OCI-LY1 (cell line): ENCODE measurements around the gene UGT1A5.

ENCODE experiments used
- EZH2 ChIP-seq: fragments of 200-600 bp; sonication (generic), shearing (Covaris generic); IDR thresholded peaks from 2 replicates; pipeline ENCODE4 v1.8.0; 2017; ENCODE audit warnings: borderline replicate concordance, mixed run types, mild to moderate bottlenecking, antibody characterized with exemption, low read length, moderate library complexity, mixed read lengths
- TF ChIP-seq, protein P1 (sequence below): fragments of 200-600 bp; sonication (generic), shearing (Covaris generic); IDR thresholded peaks from 2 replicates; pipeline ENCODE4 v1.5.1; 2017; ENCODE audit warnings: mild to moderate bottlenecking, antibody characterized with exemption, low read length, moderate library complexity, mixed read lengths

GRCh38 chr2:233769260-233769659, 56.6 kb downstream of the UGT1A5 start:
- TF ChIP-seq, protein P1, sequence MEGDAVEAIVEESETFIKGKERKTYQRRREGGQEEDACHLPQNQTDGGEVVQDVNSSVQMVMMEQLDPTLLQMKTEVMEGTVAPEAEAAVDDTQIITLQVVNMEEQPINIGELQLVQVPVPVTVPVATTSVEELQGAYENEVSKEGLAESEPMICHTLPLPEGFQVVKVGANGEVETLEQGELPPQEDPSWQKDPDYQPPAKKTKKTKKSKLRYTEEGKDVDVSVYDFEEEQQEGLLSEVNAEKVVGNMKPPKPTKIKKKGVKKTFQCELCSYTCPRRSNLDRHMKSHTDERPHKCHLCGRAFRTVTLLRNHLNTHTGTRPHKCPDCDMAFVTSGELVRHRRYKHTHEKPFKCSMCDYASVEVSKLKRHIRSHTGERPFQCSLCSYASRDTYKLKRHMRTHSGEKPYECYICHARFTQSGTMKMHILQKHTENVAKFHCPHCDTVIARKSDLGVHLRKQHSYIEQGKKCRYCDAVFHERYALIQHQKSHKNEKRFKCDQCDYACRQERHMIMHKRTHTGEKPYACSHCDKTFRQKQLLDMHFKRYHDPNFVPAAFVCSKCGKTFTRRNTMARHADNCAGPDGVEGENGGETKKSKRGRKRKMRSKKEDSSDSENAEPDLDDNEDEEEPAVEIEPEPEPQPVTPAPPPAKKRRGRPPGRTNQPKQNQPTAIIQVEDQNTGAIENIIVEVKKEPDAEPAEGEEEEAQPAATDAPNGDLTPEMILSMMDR = no peak
- no peak for TF ChIP-seq EZH2
